HepG2 (cell line): Measurements from ENCODE around the gene RIN3. TPM values are rescaled to one million over a fixed set of nuclear protein-coding genes. Genes with fewer than 3 reads are reported as not detected.

Source experiments
- CHCHD3 ChIP-seq: sonication (generic); formaldehyde crosslinking; IDR thresholded peaks from 2 replicates; pipeline ENCODE4 v1.8.0; 2022; ENCODE audit warnings: mild to moderate bottlenecking, missing genetic modification reagents, moderate library complexity
- HNF4G ChIP-seq, 2 experiments: sonication (generic) in 1 of 2; formaldehyde crosslinking in 1 of 2; IDR thresholded peaks; 2 replicates each; pipeline versions ENCODE4 v1.4.0 to v1.6.1; 2011 to 2020; ENCODE audit warnings: borderline replicate concordance in 2 of 2, low read depth in 2 of 2, mild to moderate bottlenecking in 2 of 2, low read length in 1 of 2, missing genetic modification reagents in 1 of 2, moderate library complexity in 1 of 2
- HOXD1 ChIP-seq: sonication (generic); formaldehyde crosslinking; IDR thresholded peaks from 2 replicates; pipeline ENCODE4 v1.5.0; 2020; ENCODE audit warnings: missing genetic modification reagents
- KAT8 ChIP-seq: IDR thresholded peaks from 2 replicates; pipeline ENCODE4 v1.6.1; 2016; ENCODE audit warnings: missing genetic modification reagents, missing compliant biosample characterization
- KDM1A ChIP-seq: IDR thresholded peaks from 2 replicates; pipeline ENCODE4 v1.6.1; 2016; ENCODE audit warnings: missing compliant biosample characterization
- KDM3A ChIP-seq: IDR thresholded peaks from 2 replicates; pipeline ENCODE4 v1.6.1; 2018; ENCODE audit warnings: low read depth, missing compliant biosample characterization
- KDM6A ChIP-seq: IDR thresholded peaks from 2 replicates; pipeline ENCODE4 v1.6.1; 2016; ENCODE audit warnings: low read depth
- KLF16 ChIP-seq, 2 experiments: sonication (generic) in 1 of 2; formaldehyde crosslinking in 1 of 2; IDR thresholded peaks; 2 replicates each; pipeline versions ENCODE4 v1.6.1 to v1.8.0; 2016 to 2023; ENCODE audit warnings: missing genetic modification reagents in 2 of 2, missing compliant biosample characterization in 1 of 2
- MED1 ChIP-seq: sonication (generic); formaldehyde crosslinking; IDR thresholded peaks from 2 replicates; pipeline ENCODE4 v1.4.0; 2020; ENCODE audit warnings: missing genetic modification reagents
- MEIS2 ChIP-seq: sonication (generic); formaldehyde crosslinking; IDR thresholded peaks from 2 replicates; pipeline ENCODE4 v1.9.0; 2021; ENCODE audit warnings: mild to moderate bottlenecking, missing genetic modification reagents
- YEATS2 ChIP-seq: sonication (generic); formaldehyde crosslinking; IDR thresholded peaks from 2 replicates; pipeline ENCODE4 v1.4.0; 2020; ENCODE audit warnings: missing genetic modification reagents, borderline replicate concordance
- ZNF292 ChIP-seq: sonication (generic); formaldehyde crosslinking; IDR thresholded peaks from 2 replicates; pipeline ENCODE4 v1.8.1; 2022; ENCODE audit warnings: mild to moderate bottlenecking, low read depth, missing genetic modification reagents, borderline replicate concordance
- ZNF777 ChIP-seq: sonication (generic); formaldehyde crosslinking; IDR thresholded peaks from 2 replicates; pipeline ENCODE4 v1.4.0; 2020; ENCODE audit warnings: missing genetic modification reagents
- ZNF792 ChIP-seq: IDR thresholded peaks from 2 replicates; pipeline ENCODE4 v1.6.1; 2016
- polyA plus RNA-seq, 8 experiments: library from polyadenylated mRNA; depleted of rRNA in 3 of 8; stranded (reverse) in 7 of 8; unstranded in 1 of 8; fragments of >200 nt; fragmentation: Illumina TruSeq in 4 of 8; extraction: Trizol in 4 of 8; gene quantifications; 2 replicates each; pipeline versions ENCODE4 v1.2.1 to v1.2.3, GENCODE V29; 2011 to 2016; ENCODE audit warnings: low read depth in 4 of 8, missing spikeins in 1 of 8, mixed read lengths in 1 of 8; ENCODE audit not compliant: insufficient read depth in 1 of 8
- total RNA-seq, 5 experiments: library from RNA; depleted of rRNA; stranded (reverse); fragments of >200 nt; fragmentation: Illumina TruSeq; extraction: Trizol; gene quantifications; 2 replicates each; pipeline ENCODE4 v1.2.3, GENCODE V29; 2016; ENCODE audit warnings: low read depth in 1 of 5
- TF ChIP-seq, protein P1 (sequence below): conservative IDR thresholded peaks from 2 replicates; pipeline ENCODE4 v1.6.1; 2018; ENCODE audit warnings: missing genetic modification reagents
- TF ChIP-seq, protein P2 (sequence below): sonication (generic); formaldehyde crosslinking; IDR thresholded peaks from 2 replicates; pipeline ENCODE4 v1.5.0; 2020; ENCODE audit warnings: mild to moderate bottlenecking, missing genetic modification reagents, borderline replicate concordance
- TF ChIP-seq, protein P3 (sequence below): IDR thresholded peaks from 2 replicates; pipeline ENCODE4 v1.6.1; 2016; ENCODE audit warnings: low read depth
- TF ChIP-seq, protein P4 (sequence below): IDR thresholded peaks from 2 replicates; pipeline ENCODE4 v1.6.1; 2012; ENCODE audit warnings: inconsistent platforms
- TF ChIP-seq, protein P5 (sequence below): sonication (generic); formaldehyde crosslinking; IDR thresholded peaks from 2 replicates; pipeline ENCODE4 v1.4.0; 2020; ENCODE audit warnings: missing genetic modification reagents, mild to moderate bottlenecking, borderline replicate concordance

RIN3 gene
- total and polyA plus RNA-seq, 2 of the 13 experiments (the other 11 are each of a cell fraction or from before 2014, with no cell fraction given) = 2.3 to 3.6 TPM

DNA sequence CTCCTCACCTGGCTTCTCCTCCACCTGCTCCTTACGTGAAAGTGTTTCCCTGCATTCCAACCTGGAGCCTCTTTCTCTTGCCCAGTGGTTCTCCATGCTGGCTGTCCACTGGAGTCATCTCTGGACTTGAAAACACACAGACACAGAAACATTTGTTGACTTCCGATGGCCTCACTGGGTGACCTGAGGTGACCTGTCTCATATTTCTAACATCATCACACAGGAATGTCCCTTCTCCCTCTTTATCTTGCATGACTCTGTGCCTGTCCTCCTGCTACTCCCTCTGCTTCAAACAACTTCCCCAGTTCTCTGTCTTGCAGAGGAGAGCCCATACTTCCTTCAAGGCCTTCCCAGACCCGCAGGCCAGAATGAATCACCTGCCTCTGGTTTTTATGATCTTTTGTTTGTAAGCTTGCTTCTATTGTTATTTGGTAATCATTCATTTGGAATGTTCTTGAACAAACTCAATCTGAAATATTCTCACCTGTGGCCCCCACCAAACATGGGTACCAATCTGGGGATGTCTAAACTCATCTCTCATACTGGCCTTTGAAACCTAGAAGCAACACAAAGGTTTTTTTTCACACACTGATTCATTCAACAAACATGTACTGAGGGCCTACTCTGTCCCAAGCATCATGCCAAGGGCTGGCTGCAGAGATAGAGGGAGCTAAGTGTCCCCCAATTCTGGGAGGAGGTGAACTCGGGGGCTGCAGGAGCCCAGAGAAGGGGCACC is 9.7 kb upstream of the RIN3 start (continued):
- peak; percentile 53; the same call in 1 of the 2 replicates for TF ChIP-seq KAT8 (CRISPR knock-in tag)
- TF ChIP-seq MEIS2 (CRISPR knock-in tag) = peak; percentile 65; the same call in 1 of the 2 replicates
- TF ChIP-seq, protein P1, sequence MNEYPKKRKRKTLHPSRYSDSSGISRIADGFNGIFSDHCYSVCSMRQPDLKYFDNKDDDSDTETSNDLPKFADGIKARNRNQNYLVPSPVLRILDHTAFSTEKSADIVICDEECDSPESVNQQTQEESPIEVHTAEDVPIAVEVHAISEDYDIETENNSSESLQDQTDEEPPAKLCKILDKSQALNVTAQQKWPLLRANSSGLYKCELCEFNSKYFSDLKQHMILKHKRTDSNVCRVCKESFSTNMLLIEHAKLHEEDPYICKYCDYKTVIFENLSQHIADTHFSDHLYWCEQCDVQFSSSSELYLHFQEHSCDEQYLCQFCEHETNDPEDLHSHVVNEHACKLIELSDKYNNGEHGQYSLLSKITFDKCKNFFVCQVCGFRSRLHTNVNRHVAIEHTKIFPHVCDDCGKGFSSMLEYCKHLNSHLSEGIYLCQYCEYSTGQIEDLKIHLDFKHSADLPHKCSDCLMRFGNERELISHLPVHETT (CRISPR knock-in tag) = no peak
- TF ChIP-seq KDM1A (CRISPR knock-in tag) = 0 out of 2 replicates have a peak, but pooled peaks have one; percentile 58
- peak; percentile 89 for TF ChIP-seq MED1 (CRISPR knock-in tag)
- peak; percentile 67; the same call in 1 of the 2 replicates for TF ChIP-seq KDM6A (CRISPR knock-in tag)
- TF ChIP-seq HOXD1 (CRISPR knock-in tag) = 0 out of 2 replicates have a peak, but pooled peaks have one; percentile 27
- TF ChIP-seq HNF4G (IDR thresholded peaks at IDR 0.05; ENCODE audit: borderline replicate concordance, low read depth, low read length) = no peak
- TF ChIP-seq HNF4G (CRISPR knock-in tag; IDR thresholded peaks at IDR 0.05; ENCODE audit: borderline replicate concordance, low read depth) = 0 out of 2 replicates have a peak, but pooled peaks have one; percentile 43
- TF ChIP-seq YEATS2 (CRISPR knock-in tag) = no peak; the same call in 1 of the 2 replicates
- no peak for TF ChIP-seq ZNF777 (CRISPR knock-in tag)
- peak; percentile 58; the same call in 1 of the 2 replicates for TF ChIP-seq KDM3A
- TF ChIP-seq, protein P2, sequence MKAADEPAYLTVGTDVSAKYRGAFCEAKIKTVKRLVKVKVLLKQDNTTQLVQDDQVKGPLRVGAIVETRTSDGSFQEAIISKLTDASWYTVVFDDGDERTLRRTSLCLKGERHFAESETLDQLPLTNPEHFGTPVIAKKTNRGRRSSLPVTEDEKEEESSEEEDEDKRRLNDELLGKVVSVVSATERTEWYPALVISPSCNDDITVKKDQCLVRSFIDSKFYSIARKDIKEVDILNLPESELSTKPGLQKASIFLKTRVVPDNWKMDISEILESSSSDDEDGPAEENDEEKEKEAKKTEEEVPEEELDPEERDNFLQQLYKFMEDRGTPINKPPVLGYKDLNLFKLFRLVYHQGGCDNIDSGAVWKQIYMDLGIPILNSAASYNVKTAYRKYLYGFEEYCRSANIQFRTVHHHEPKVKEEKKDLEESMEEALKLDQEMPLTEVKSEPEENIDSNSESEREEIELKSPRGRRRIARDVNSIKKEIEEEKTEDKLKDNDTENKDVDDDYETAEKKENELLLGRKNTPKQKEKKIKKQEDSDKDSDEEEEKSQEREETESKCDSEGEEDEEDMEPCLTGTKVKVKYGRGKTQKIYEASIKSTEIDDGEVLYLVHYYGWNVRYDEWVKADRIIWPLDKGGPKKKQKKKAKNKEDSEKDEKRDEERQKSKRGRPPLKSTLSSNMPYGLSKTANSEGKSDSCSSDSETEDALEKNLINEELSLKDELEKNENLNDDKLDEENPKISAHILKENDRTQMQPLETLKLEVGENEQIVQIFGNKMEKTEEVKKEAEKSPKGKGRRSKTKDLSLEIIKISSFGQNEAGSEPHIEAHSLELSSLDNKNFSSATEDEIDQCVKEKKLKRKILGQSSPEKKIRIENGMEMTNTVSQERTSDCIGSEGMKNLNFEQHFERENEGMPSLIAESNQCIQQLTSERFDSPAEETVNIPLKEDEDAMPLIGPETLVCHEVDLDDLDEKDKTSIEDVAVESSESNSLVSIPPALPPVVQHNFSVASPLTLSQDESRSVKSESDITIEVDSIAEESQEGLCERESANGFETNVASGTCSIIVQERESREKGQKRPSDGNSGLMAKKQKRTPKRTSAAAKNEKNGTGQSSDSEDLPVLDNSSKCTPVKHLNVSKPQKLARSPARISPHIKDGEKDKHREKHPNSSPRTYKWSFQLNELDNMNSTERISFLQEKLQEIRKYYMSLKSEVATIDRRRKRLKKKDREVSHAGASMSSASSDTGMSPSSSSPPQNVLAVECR (CRISPR knock-in tag) = peak; percentile 53; the same call in 1 of the 2 replicates
- TF ChIP-seq ZNF292 = peak; percentile 42; the same call in 1 of the 2 replicates
- TF ChIP-seq, protein P3, sequence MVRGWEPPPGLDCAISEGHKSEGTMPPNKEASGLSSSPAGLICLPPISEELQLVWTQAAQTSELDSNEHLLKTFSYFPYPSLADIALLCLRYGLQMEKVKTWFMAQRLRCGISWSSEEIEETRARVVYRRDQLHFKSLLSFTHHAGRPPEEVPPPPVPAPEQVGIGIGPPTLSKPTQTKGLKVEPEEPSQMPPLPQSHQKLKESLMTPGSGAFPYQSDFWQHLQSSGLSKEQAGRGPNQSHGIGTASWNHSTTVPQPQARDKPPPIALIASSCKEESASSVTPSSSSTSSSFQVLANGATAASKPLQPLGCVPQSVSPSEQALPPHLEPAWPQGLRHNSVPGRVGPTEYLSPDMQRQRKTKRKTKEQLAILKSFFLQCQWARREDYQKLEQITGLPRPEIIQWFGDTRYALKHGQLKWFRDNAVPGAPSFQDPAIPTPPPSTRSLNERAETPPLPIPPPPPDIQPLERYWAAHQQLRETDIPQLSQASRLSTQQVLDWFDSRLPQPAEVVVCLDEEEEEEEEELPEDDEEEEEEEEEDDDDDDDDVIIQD (CRISPR knock-in tag) = peak; percentile 59; the same call in 1 of the 2 replicates
- TF ChIP-seq ZNF792 (CRISPR knock-in tag) = peak; percentile 75; the same call in 1 of the 2 replicates
- TF ChIP-seq, protein P4, sequence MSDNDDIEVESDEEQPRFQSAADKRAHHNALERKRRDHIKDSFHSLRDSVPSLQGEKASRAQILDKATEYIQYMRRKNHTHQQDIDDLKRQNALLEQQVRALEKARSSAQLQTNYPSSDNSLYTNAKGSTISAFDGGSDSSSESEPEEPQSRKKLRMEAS = 0 out of 2 replicates have a peak, but pooled peaks have one; percentile 25
- no peak for TF ChIP-seq KLF16 (CRISPR knock-in tag; IDR thresholded peaks at IDR 0.05)
- no peak for TF ChIP-seq CHCHD3 (CRISPR knock-in tag)
- TF ChIP-seq, protein P5, sequence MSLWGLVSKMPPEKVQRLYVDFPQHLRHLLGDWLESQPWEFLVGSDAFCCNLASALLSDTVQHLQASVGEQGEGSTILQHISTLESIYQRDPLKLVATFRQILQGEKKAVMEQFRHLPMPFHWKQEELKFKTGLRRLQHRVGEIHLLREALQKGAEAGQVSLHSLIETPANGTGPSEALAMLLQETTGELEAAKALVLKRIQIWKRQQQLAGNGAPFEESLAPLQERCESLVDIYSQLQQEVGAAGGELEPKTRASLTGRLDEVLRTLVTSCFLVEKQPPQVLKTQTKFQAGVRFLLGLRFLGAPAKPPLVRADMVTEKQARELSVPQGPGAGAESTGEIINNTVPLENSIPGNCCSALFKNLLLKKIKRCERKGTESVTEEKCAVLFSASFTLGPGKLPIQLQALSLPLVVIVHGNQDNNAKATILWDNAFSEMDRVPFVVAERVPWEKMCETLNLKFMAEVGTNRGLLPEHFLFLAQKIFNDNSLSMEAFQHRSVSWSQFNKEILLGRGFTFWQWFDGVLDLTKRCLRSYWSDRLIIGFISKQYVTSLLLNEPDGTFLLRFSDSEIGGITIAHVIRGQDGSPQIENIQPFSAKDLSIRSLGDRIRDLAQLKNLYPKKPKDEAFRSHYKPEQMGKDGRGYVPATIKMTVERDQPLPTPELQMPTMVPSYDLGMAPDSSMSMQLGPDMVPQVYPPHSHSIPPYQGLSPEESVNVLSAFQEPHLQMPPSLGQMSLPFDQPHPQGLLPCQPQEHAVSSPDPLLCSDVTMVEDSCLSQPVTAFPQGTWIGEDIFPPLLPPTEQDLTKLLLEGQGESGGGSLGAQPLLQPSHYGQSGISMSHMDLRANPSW (CRISPR knock-in tag) = peak; percentile 70; the same call in 1 of the 2 replicates
